NCI-H510A treated with DMSO at 0.1 percent for 48 hours (cell line): Measurements from ENCODE around the gene NDEL1.
"Not testable (repeated sequence)": the region's sequence is repeated elsewhere in the genome, so short reads cannot be mapped to it uniquely, and the experiment has no call there.

Source experiments
- DNase-seq: peaks from one replicate; lab custom pipeline; 2025; lab: John Stamatoyannopoulos, UW

The NDEL1 gene

GRCh38 chr17:8435245-8436168 is at the start of gene NDEL1:
Gene NDEL1 (plus strand): TSS chr17:8435884. CDS start chr17:8444272, 8,388 bp downstream.
- DNase-seq, result peak; percentile 80

- no peak for DNase-seq
These were observed 48.8 kb upstream of the NDEL1 start for GRCh38 chr17:8386841-8387240.

- DNase-seq, result no peak
These were observed 47.6 kb upstream of the NDEL1 start for GRCh38 chr17:8387914-8388651.

- DNase-seq, result no peak
These were observed 44.0 kb upstream of the NDEL1 start for GRCh38 chr17:8391711-8392110.

- DNase-seq, result no peak
These were observed 43.4 kb upstream of the NDEL1 start for GRCh38 chr17:8392274-8392673.

- no peak for DNase-seq
These were observed 42.8 kb upstream of the NDEL1 start for GRCh38 chr17:8392674-8393469.

GRCh38 chr17:8393470-8394231 is 42.0 kb upstream of the NDEL1 start:
- no peak for DNase-seq

GRCh38 chr17:8394497-8394896 is 41.2 kb upstream of the NDEL1 start:
- DNase-seq, result not testable (repeated sequence)

GRCh38 chr17:8397636-8398035 is 38.0 kb upstream of the NDEL1 start, which contains the start of gene RNF222:
Gene RNF222 (minus strand): TSS chr17:8397827. CDS start chr17:8393461, 4,366 bp downstream.
- no peak for DNase-seq

GRCh38 chr17:8398980-8399379 is 36.7 kb upstream of the NDEL1 start:
- DNase-seq, result no peak

- no peak for DNase-seq
These were observed 34.6 kb upstream of the NDEL1 start for GRCh38 chr17:8401107-8401506.

GRCh38 chr17:8402921-8403536 is 32.7 kb upstream of the NDEL1 start:
- no peak for DNase-seq

- no peak for DNase-seq
These were observed 30.1 kb upstream of the NDEL1 start for GRCh38 chr17:8405499-8406016.

- DNase-seq, result no peak
These were observed 29.5 kb upstream of the NDEL1 start for GRCh38 chr17:8406174-8406573.

- no peak for DNase-seq
These were observed 27.3 kb upstream of the NDEL1 start for GRCh38 chr17:8408371-8408770.

- peak; percentile 81 for DNase-seq
These were observed 25.5 kb upstream of the NDEL1 start for GRCh38 chr17:8409966-8410882.

- no peak for DNase-seq
These were observed 24.8 kb upstream of the NDEL1 start for GRCh38 chr17:8410883-8411238.

GRCh38 chr17:8412089-8412488 is 23.6 kb upstream of the NDEL1 start:
- no peak for DNase-seq

GRCh38 chr17:8413328-8413727 is 22.4 kb upstream of the NDEL1 start:
- no peak for DNase-seq

- no peak for DNase-seq
These were observed 21.7 kb upstream of the NDEL1 start for GRCh38 chr17:8413938-8414337.
